ENCODE data around the gene CDIPT. TPM values are rescaled to one million over a fixed set of nuclear protein-coding genes. Genes with fewer than 3 reads are reported as not detected.

CDIPT gene
- total and polyA plus RNA-seq, 2 of the 13 experiments (the other 11 are each of a cell fraction or from before 2014, with no cell fraction given), result 54.9 to 97.5 TPM

DNA sequence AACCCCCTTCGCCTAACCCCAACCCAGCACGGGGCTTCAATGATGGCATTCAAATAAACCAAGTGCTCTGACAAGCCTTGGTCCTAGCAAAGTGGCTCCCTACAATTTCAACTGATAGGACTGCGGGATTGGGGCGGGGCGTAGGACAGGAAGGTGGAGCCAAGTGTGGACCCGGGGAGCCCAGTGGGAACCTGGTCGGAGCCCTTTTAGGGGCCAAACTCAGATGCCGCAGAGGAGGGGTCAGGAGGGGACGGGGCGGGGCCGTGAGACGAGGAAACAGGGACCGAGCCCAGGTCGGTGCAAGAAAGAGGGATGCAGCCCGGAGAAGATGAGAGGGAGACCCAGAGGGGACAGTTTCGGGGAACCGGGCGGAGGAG lies 13.2 kb upstream of the CDIPT start:
- no peak overlapping the region for H2AFZ ChIP-seq (ENCODE audit: low read length)
- WGBS (ENCODE audit: low lambda C conversion rate), result 96% methylated on average over 18 of the region's 18 CpGs
- H3K79me2 ChIP-seq (ENCODE audit: insufficient read depth, low read length), result no peaks in the 10 kb centered on the region
- in situ Hi-C loops (cut with HindIII; ENCODE audit: extremely low pct_ligation_motif_present, low pct_unique_long_range_greater_than_20kb), result no loop called here
- CTCF ChIA-PET (ENCODE audit: low intra/inter-chr PET ratio, low total read pairs), result no interaction called here
- H3K4me3 ChIP-seq (replicated peaks in 1 of 3; ENCODE audit: insufficient read depth in 1 of 3, low read depth in 2 of 3, low read length in 3 of 3), result no peak overlapping the region
- BruUV-seq (replicated peaks), result no TSS peak
- H4K20me1 ChIP-seq (ENCODE audit: insufficient read depth, low read length), result no peaks in the 10 kb centered on the region
- no peak overlapping the region for H3K27ac ChIP-seq (ENCODE audit: extremely low read length, insufficient read depth, low read length)
- peaks cover 0 to 7% of the 10 kb centered on the region in 2 experiments; a peak in 4 of 5 replicates for H3K36me3 ChIP-seq (replicated peaks in 1 of 2; ENCODE audit: control insufficient read depth in 1 of 2, insufficient read depth in 2 of 2, low read length in 2 of 2)
- H3K4me2 ChIP-seq (ENCODE audit: low read depth, low read length), result no peak overlapping the region
- no peak for ATAC-seq
- TF ChIP-seq KMT2B (CRISPR knock-in tag; IDR thresholded peaks at IDR 0.05) (no peak), ZNF205 (CRISPR knock-in tag; IDR thresholded peaks at IDR 0.05) (no peak), ZNF549 (CRISPR knock-in tag; IDR thresholded peaks at IDR 0.05) (no peak), BCL6 (CRISPR knock-in tag; IDR thresholded peaks at IDR 0.05) (no peak), IRX3 (CRISPR knock-in tag; IDR thresholded peaks at IDR 0.05; ENCODE audit: borderline replicate concordance, low read depth) (no peak), ZNF343 (CRISPR knock-in tag; IDR thresholded peaks at IDR 0.05) (no peak), ZNF329 (CRISPR knock-in tag; IDR thresholded peaks at IDR 0.05; ENCODE audit: low read depth) (no peak), RBFOX2 (IDR thresholded peaks at IDR 0.05; ENCODE audit: low read depth, low read length) (no peak), ZMAT3 (CRISPR knock-in tag; conservative IDR thresholded peaks at IDR 0.05) (no peak), NR2F2 (IDR thresholded peaks at IDR 0.05; ENCODE audit: borderline replicate concordance, low read depth) (no peak), ZEB1 (IDR thresholded peaks at IDR 0.05; ENCODE audit: insufficient replicate concordance, low read depth) (no peak), ZNF331 (CRISPR knock-in tag; IDR thresholded peaks at IDR 0.05) (no peak), HHEX (CRISPR knock-in tag; IDR thresholded peaks at IDR 0.05) (no peak), MED13 (CRISPR knock-in tag; IDR thresholded peaks at IDR 0.05) (no peak)
- TF ChIP-seq, protein P1, sequence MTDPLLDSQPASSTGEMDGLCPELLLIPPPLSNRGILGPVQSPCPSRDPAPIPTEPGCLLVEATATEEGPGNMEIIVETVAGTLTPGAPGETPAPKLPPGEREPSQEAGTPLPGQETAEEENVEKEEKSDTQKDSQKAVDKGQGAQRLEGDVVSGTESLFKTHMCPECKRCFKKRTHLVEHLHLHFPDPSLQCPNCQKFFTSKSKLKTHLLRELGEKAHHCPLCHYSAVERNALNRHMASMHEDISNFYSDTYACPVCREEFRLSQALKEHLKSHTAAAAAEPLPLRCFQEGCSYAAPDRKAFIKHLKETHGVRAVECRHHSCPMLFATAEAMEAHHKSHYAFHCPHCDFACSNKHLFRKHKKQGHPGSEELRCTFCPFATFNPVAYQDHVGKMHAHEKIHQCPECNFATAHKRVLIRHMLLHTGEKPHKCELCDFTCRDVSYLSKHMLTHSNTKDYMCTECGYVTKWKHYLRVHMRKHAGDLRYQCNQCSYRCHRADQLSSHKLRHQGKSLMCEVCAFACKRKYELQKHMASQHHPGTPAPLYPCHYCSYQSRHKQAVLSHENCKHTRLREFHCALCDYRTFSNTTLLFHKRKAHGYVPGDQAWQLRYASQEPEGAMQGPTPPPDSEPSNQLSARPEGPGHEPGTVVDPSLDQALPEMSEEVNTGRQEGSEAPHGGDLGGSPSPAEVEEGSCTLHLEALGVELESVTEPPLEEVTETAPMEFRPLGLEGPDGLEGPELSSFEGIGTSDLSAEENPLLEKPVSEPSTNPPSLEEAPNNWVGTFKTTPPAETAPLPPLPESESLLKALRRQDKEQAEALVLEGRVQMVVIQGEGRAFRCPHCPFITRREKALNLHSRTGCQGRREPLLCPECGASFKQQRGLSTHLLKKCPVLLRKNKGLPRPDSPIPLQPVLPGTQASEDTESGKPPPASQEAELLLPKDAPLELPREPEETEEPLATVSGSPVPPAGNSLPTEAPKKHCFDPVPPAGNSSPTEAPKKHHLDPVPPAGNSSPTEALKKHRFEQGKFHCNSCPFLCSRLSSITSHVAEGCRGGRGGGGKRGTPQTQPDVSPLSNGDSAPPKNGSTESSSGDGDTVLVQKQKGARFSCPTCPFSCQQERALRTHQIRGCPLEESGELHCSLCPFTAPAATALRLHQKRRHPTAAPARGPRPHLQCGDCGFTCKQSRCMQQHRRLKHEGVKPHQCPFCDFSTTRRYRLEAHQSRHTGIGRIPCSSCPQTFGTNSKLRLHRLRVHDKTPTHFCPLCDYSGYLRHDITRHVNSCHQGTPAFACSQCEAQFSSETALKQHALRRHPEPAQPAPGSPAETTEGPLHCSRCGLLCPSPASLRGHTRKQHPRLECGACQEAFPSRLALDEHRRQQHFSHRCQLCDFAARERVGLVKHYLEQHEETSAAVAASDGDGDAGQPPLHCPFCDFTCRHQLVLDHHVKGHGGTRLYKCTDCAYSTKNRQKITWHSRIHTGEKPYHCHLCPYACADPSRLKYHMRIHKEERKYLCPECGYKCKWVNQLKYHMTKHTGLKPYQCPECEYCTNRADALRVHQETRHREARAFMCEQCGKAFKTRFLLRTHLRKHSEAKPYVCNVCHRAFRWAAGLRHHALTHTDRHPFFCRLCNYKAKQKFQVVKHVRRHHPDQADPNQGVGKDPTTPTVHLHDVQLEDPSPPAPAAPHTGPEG (CRISPR knock-in tag; IDR thresholded peaks at IDR 0.05), result no peak
- TF ChIP-seq, protein P2, sequence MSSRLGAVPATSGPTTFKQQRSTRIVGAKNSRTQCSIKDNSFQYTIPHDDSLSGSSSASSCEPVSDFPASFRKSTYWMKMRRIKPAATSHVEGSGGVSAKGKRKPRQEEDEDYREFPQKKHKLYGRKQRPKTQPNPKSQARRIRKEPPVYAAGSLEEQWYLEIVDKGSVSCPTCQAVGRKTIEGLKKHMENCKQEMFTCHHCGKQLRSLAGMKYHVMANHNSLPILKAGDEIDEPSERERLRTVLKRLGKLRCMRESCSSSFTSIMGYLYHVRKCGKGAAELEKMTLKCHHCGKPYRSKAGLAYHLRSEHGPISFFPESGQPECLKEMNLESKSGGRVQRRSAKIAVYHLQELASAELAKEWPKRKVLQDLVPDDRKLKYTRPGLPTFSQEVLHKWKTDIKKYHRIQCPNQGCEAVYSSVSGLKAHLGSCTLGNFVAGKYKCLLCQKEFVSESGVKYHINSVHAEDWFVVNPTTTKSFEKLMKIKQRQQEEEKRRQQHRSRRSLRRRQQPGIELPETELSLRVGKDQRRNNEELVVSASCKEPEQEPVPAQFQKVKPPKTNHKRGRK (CRISPR knock-in tag; IDR thresholded peaks at IDR 0.05), result no peak
- TF ChIP-seq, protein P3, sequence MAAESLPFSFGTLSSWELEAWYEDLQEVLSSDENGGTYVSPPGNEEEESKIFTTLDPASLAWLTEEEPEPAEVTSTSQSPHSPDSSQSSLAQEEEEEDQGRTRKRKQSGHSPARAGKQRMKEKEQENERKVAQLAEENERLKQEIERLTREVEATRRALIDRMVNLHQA (CRISPR knock-in tag; IDR thresholded peaks at IDR 0.05), result no peak
- POLR2A ChIA-PET, result no interaction called here
- H3K27me3 ChIP-seq (ENCODE audit: control insufficient read depth in 1 of 2, insufficient read depth in 2 of 2, low read length in 2 of 2), result no peaks in the 10 kb centered on the region
- FAIRE-seq, result no peak
- peaks cover 9% of the 10 kb centered on the region for H3K4me1 ChIP-seq (ENCODE audit: insufficient read depth, low read length)
- intact Hi-C loops (cut with micrococcal nuclease; ENCODE audit: unreplicated experiment), result no loop called here
- H3K9ac ChIP-seq (ENCODE audit: insufficient read depth, low read depth, low read length), result no peak overlapping the region
- no peaks in the 10 kb centered on the region for H3K9me3 ChIP-seq (ENCODE audit: low read length)
- DNase-seq (ENCODE audit: low spot score), result no peak
